Endothelial cell (in vitro differentiated cells): ENCODE measurements around the gene ZMIZ1. TPM values are rescaled to one million over a fixed set of nuclear protein-coding genes. Genes with fewer than 3 reads are reported as not detected.

Experiments
- DNase-seq: peaks from one replicate; pipeline ENCODE4 v3.0.0; 2021; ENCODE audit warnings: low spot score
- H3K27ac Mint-ChIP-seq: one replicate; pipeline ENCODE4 v1.8.0; 2021; ENCODE audit warnings: mixed read lengths, inconsistent platforms; ENCODE audit not compliant: unreplicated experiment
- H3K27me3 Mint-ChIP-seq: one replicate; pipeline ENCODE4 v1.8.0; 2021; ENCODE audit warnings: mild to moderate bottlenecking, moderate library complexity, mixed read lengths, inconsistent platforms; ENCODE audit not compliant: unreplicated experiment
- H3K36me3 Mint-ChIP-seq: one replicate; pipeline ENCODE4 v1.8.0; 2021; ENCODE audit warnings: mild to moderate bottlenecking, low read depth, mixed read lengths, inconsistent platforms; ENCODE audit not compliant: unreplicated experiment
- H3K4me1 Mint-ChIP-seq: one replicate; pipeline ENCODE4 v1.8.0; 2021; ENCODE audit warnings: mild to moderate bottlenecking, mixed read lengths, inconsistent platforms; ENCODE audit not compliant: unreplicated experiment
- H3K4me3 Mint-ChIP-seq: one replicate; pipeline ENCODE4 v1.8.0; 2021; ENCODE audit warnings: mild to moderate bottlenecking, mixed read lengths, inconsistent platforms; ENCODE audit not compliant: unreplicated experiment
- H3K9me3 Mint-ChIP-seq: one replicate; pipeline ENCODE4 v1.8.0; 2021; ENCODE audit warnings: mixed read lengths, inconsistent platforms; ENCODE audit not compliant: unreplicated experiment
- CTCF ChIP-seq: fragments of 200-600 bp; sonication (generic); IDR thresholded peaks from one replicate; pipeline ENCODE4 v1.5.0; 2021; ENCODE audit warnings: antibody characterized with exemption; ENCODE audit not compliant: unreplicated experiment
- total RNA-seq: library from RNA; stranded (reverse); fragmentation: NEBNext Ultra II Directional; extraction: Animal tissue kit (Norgen Biotek cat#: 25700); gene quantifications from one replicate; pipeline ENCODE4 v1.2.1, GENCODE V29; 2021; ENCODE audit not compliant: unreplicated experiment

Gene ZMIZ1
- total RNA-seq, 1 donor from 2014 or later: 102 TPM

- Mint-ChIP-seq H3K4me1 (peaks cover 70% of the 10 kb centered on the region), H3K27me3 (peaks cover 24% of the 10 kb centered on the region), H3K27ac (peak overlapping the region; percentile 61), H3K9me3 (no peaks in the 10 kb centered on the region), H3K4me3 (peak overlapping the region; percentile 51), H3K36me3 (no peaks in the 10 kb centered on the region)
- DNase-seq: no peak
- no peak for TF ChIP-seq CTCF
Measured at GRCh38 chr10:79103129-79103528, 34.4 kb downstream of the ZMIZ1 start.

- H3K4me1 Mint-ChIP-seq: peaks cover 68% of the 10 kb centered on the region
- TF ChIP-seq CTCF: no peak
- no peaks in the 10 kb centered on the region for H3K9me3 Mint-ChIP-seq
- no peak overlapping the region for H3K4me3 Mint-ChIP-seq
- H3K27ac Mint-ChIP-seq: no peak overlapping the region
- no peak for DNase-seq
- H3K36me3 Mint-ChIP-seq: no peaks in the 10 kb centered on the region
- peaks cover 21% of the 10 kb centered on the region for H3K27me3 Mint-ChIP-seq
Measured at GRCh38 chr10:79103585-79103984, 34.8 kb downstream of the ZMIZ1 start.

GRCh38 chr10:79105150-79105739 lies 36.5 kb downstream of the ZMIZ1 start:
- Mint-ChIP-seq H3K27ac (no peak overlapping the region), H3K9me3 (no peaks in the 10 kb centered on the region), H3K27me3 (peaks cover 22% of the 10 kb centered on the region), H3K36me3 (no peaks in the 10 kb centered on the region), H3K4me1 (peaks cover 60% of the 10 kb centered on the region), H3K4me3 (no peak overlapping the region)
- no peak for DNase-seq
- TF ChIP-seq CTCF: no peak

GRCh38 chr10:79105818-79106217 lies 37.1 kb downstream of the ZMIZ1 start:
- peaks cover 18% of the 10 kb centered on the region for H3K27me3 Mint-ChIP-seq
- peaks cover 55% of the 10 kb centered on the region for H3K4me1 Mint-ChIP-seq
- no peaks in the 10 kb centered on the region for H3K9me3 Mint-ChIP-seq
- H3K36me3 Mint-ChIP-seq: no peaks in the 10 kb centered on the region
- no peak overlapping the region for H3K4me3 Mint-ChIP-seq
- DNase-seq: no peak
- no peak for TF ChIP-seq CTCF
- H3K27ac Mint-ChIP-seq: no peak overlapping the region

GRCh38 chr10:79106256-79107050 lies 37.7 kb downstream of the ZMIZ1 start:
- no peak for DNase-seq
- no peaks in the 10 kb centered on the region for H3K36me3 Mint-ChIP-seq
- no peak overlapping the region for H3K4me3 Mint-ChIP-seq
- peaks cover 16% of the 10 kb centered on the region for H3K27me3 Mint-ChIP-seq
- TF ChIP-seq CTCF: no peak
- no peaks in the 10 kb centered on the region for H3K9me3 Mint-ChIP-seq
- H3K27ac Mint-ChIP-seq: no peak overlapping the region
- peaks cover 48% of the 10 kb centered on the region for H3K4me1 Mint-ChIP-seq
